ENCODE results near the gene PAX5. TPM values are rescaled to one million over a fixed set of nuclear protein-coding genes. Genes with fewer than 3 reads are reported as not detected.

Gene PAX5
- total and polyA plus RNA-seq, 4 experiments from 2014 or later: 0.32 TPM; not detected in 3

DNA sequence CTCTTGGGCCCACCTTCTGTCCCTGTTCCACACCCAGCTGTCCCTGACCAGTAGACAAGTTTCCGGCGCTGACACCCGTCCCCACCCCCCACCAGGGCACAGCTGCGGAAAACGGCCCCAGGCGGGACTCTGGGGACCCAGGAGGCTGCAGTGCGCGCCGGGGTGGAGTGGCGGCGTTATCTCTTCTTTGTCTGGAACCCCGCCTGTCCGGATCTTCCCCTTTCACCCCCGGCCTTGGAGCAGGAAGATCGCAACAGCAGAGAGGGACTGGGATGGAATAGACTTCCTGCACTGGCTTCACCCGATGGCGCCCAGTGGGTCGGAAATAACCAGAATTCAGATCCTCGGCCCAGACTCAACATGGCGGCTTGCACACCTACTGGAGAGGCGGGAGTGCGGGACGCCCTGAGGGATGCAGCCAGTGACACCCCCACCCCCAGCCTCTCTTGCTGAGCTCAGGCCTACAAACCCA is 4.7 kb downstream of the PAX5 start:
- Mint-ChIP-seq H3K27ac (peak overlapping the region in 1 of 7 donors; percentile 68), H3K36me3 (no peaks in the 10 kb centered on the region), H3K4me3 (peak overlapping the region in 6 of 8 donors; percentile 21 to 68 (median 50)), H3K9me3 (no peaks in the 10 kb centered on the region), H3K27me3 (peaks cover 59 to 71% of the 10 kb centered on the region in 2 donors), H3K4me1 (peaks cover 23 to 60% (median 40%) of the 10 kb centered on the region in 4 donors)
- intact Hi-C loops (cut with micrococcal nuclease): loop anchor here (2.0 kb wide), 1 partner anchor 49 kb away; no protein-coding TSS in a partner anchor
- Histone ChIP-seq H3K9me3 (ENCODE audit: control insufficient read depth in 1 of 2, low read length in 2 of 2) (no peaks in the 10 kb centered on the region), H3K4me3 (ENCODE audit: low read length in 2 of 2) (no peak overlapping the region), H3K27ac (ENCODE audit: low read depth, low read length) (no peak overlapping the region), H3K4me1 (ENCODE audit: insufficient read depth, low read length) (peaks cover 68% of the 10 kb centered on the region), H3K36me3 (ENCODE audit: insufficient read depth, low read length) (no peaks in the 10 kb centered on the region), H3K27me3 (ENCODE audit: insufficient read depth, low read length) (peaks cover 87% of the 10 kb centered on the region)
- no peak for DNase-seq
- ChIA-PET CTCF (ENCODE audit: partially characterized antibody) (no interaction called here), POLR2A (ENCODE audit: partially characterized antibody) (interaction anchor here (0.6 kb wide), 1 partner anchor 269 kb away, joined by 3 read pairs; no protein-coding TSS in a partner anchor)

DNA sequence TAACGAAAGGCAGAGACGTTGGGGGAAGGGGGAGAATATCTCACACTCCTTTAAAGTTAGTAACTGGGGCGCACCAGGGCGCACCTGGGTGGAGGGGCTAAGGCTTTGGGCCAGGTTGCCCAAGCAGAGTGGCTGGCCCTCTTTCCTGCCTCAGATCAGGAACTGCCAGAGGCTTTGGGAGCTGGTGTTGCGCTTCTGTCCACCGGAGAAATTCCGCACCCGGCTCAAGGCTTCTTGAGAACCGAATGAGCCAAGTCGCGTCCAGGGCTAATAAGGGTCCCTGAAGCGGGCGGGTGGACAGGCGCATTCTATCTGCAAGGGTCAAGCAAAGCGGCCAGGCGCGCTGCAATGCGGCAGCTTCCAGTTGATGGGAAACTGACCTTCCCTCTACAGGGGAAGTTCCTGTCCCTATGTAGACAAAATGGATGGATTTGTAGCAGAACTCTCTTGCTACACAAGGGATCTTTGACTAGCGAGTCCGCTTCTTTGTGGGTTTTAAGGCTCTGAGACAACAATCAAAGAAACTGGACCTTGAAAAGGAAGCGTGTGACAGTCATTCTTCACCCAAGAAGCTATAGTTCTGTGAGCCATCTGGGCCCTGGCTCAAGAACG is 5.5 kb downstream of the PAX5 start:
- no peak overlapping the region for H3K27ac ChIP-seq (ENCODE audit: low read depth, low read length)
- peaks cover 80% of the 10 kb centered on the region for H3K27me3 ChIP-seq (ENCODE audit: insufficient read depth, low read length)
- Mint-ChIP-seq H3K27me3 (peaks cover 59 to 73% of the 10 kb centered on the region in 2 donors), H3K4me3 (peak overlapping the region in 6 of 8 donors; percentile 24 to 49 (median 40)), H3K9me3 (no peaks in the 10 kb centered on the region), H3K36me3 (no peaks in the 10 kb centered on the region), H3K27ac (peak overlapping the region in 1 of 7 donors; percentile 68), H3K4me1 (peaks cover 19 to 60% (median 38%) of the 10 kb centered on the region in 4 donors)
- CTCF ChIA-PET (ENCODE audit: partially characterized antibody): no interaction called here
- peaks cover 60% of the 10 kb centered on the region for H3K4me1 ChIP-seq (ENCODE audit: insufficient read depth, low read length)
- intact Hi-C loops (cut with micrococcal nuclease): loop anchor here (2.0 kb wide), 1 partner anchor 50 kb away; no protein-coding TSS in a partner anchor
- no peaks in the 10 kb centered on the region for H3K9me3 ChIP-seq (ENCODE audit: control insufficient read depth in 1 of 2, low read length in 2 of 2)
- DNase-seq: peak in 1 of 5 donors; percentile 7
- H3K4me3 ChIP-seq (ENCODE audit: low read length in 2 of 2): no peak overlapping the region
- no peaks in the 10 kb centered on the region for H3K36me3 ChIP-seq (ENCODE audit: insufficient read depth, low read length)
- POLR2A ChIA-PET (ENCODE audit: partially characterized antibody): interaction anchor here (0.6 to 1.0 kb wide), 3 partner anchors 9 to 270 kb away, joined by 3 to 5 read pairs (median 3); no protein-coding TSS in a partner anchor

DNA sequence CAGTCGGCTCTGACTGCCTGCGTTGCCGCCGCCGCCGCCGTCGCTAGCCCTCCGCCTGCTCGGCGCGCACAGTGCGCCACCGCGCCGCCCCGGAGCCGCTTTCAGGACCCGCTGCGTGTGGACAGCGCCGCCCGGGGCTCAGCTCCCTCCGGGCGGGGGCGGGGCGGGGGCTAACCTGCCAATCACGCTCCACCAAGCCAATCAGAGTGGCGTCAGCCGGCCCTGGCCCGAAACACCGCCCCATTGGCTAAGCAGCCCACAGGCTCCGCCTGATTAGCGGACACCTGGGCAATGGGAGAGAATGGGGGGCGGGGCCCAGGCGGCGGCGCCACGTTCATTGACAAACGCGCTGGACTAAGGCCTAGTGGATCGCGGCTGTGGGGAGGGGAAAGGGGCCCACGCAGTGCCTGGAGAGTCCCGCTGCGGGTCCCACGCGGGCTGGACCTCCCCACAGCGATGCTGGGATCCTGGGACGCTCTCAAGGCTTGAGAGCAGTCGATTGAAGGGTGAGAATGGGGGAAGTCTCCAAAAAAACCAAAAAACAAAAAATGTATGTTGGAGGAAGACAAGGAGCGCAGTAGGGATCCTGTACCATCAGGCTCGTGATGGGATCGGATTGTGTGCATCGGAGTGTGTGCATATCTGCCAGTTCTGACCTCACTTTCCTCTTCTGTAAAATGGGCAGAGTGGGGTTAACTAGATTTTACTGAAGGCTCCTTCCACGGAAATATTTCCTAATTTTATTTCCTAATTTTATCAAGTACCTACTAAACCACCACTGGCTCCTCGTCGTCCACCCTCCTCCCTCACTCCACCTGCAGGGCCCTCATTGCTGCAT is 6.3 kb downstream of the PAX5 start:
- no peaks in the 10 kb centered on the region for H3K36me3 Mint-ChIP-seq
- peak; percentile 78 to 85 (median 81) for DNase-seq
- POLR2A ChIA-PET (ENCODE audit: partially characterized antibody): interaction anchor here (0.9 to 1.0 kb wide), 2 partner anchors 10 to 53 kb away, joined by 3 to 5 read pairs; no protein-coding TSS in a partner anchor
- Histone ChIP-seq H3K4me1 (ENCODE audit: insufficient read depth, low read length) (peaks cover 59% of the 10 kb centered on the region), H3K4me3 (ENCODE audit: low read length in 2 of 2) (peak overlapping the region in 1 of 2 donors; percentile 52), H3K9me3 (ENCODE audit: control insufficient read depth in 1 of 2, low read length in 2 of 2) (no peaks in the 10 kb centered on the region), H3K36me3 (ENCODE audit: insufficient read depth, low read length) (no peaks in the 10 kb centered on the region), H3K27me3 (ENCODE audit: insufficient read depth, low read length) (peaks cover 78% of the 10 kb centered on the region), H3K27ac (ENCODE audit: low read depth, low read length) (no peak overlapping the region)
- intact Hi-C loops (cut with micrococcal nuclease): loop anchor here (1.0 to 2.0 kb wide), 3 partner anchors 10 to 93 kb away; partner anchors contain the start of gene ZCCHC7
- H3K27me3 Mint-ChIP-seq: peaks cover 62 to 73% of the 10 kb centered on the region in 2 donors
- H3K4me1 Mint-ChIP-seq: peaks cover 16 to 55% (median 38%) of the 10 kb centered on the region in 4 donors
- peak overlapping the region in 7 of 8 donors; percentile 40 to 69 (median 51) for H3K4me3 Mint-ChIP-seq
- H3K9me3 Mint-ChIP-seq: no peaks in the 10 kb centered on the region
- CTCF ChIA-PET (ENCODE audit: partially characterized antibody): no interaction called here
- H3K27ac Mint-ChIP-seq: peak overlapping the region in 2 of 7 donors; percentile 63 to 85

DNA sequence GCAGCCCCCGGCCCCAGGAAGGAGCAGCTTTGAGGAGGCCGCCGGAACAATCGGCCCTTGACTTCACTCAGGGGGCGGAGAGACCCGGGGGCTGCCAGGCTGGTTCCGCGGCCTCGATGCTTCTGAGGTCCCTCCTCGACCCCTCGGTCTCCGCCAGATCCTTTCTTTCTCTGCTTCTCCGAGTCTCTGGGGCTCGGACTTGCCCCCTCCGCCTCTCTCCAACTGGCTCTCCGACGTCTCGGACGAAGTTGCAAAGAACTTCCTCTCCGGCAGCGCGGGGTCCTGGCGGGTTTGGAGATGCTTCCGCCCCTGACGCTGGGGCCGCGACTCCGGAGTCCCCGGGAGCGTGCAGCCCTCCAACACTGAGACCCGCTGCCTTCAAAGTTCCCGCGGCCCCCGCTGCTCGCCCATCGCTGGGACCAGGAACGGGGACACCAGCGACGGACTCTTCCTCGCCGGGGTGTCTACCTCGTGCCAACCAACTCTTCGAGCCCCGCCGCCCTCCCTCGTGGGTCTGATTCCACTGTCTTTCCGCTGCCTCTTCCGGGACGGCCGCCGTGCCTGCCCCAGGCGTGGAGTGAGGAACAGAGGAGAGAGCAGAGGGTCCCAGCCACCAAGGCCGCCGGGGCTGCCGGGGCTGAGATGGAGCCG is 7.0 kb downstream of the PAX5 start:
- Mint-ChIP-seq H3K27ac (no peak overlapping the region), H3K9me3 (no peaks in the 10 kb centered on the region), H3K36me3 (no peaks in the 10 kb centered on the region), H3K27me3 (peaks cover 58 to 73% of the 10 kb centered on the region in 2 donors), H3K4me3 (peak overlapping the region in 7 of 8 donors; percentile 24 to 69 (median 50)), H3K4me1 (peaks cover 16 to 55% (median 38%) of the 10 kb centered on the region in 4 donors)
- H3K9me3 ChIP-seq (ENCODE audit: control insufficient read depth in 1 of 2, low read length in 2 of 2): no peaks in the 10 kb centered on the region
- H3K27ac ChIP-seq (ENCODE audit: low read depth, low read length): no peak overlapping the region
- H3K36me3 ChIP-seq (ENCODE audit: insufficient read depth, low read length): no peaks in the 10 kb centered on the region
- intact Hi-C loops (cut with micrococcal nuclease): loop anchor here (1.0 to 2.0 kb wide), 2 partner anchors 10 to 94 kb away; partner anchors contain the start of gene ZCCHC7
- ChIA-PET CTCF (ENCODE audit: partially characterized antibody) (no interaction called here), POLR2A (ENCODE audit: partially characterized antibody) (interaction anchor here (0.9 kb wide), 1 partner anchor 53 kb away, joined by 3 read pairs; no protein-coding TSS in a partner anchor)
- peaks cover 59% of the 10 kb centered on the region for H3K4me1 ChIP-seq (ENCODE audit: insufficient read depth, low read length)
- DNase-seq: no peak
- H3K4me3 ChIP-seq (ENCODE audit: low read length in 2 of 2): peak overlapping the region in 1 of 2 donors; percentile 52
- H3K27me3 ChIP-seq (ENCODE audit: insufficient read depth, low read length): peaks cover 73% of the 10 kb centered on the region

DNA sequence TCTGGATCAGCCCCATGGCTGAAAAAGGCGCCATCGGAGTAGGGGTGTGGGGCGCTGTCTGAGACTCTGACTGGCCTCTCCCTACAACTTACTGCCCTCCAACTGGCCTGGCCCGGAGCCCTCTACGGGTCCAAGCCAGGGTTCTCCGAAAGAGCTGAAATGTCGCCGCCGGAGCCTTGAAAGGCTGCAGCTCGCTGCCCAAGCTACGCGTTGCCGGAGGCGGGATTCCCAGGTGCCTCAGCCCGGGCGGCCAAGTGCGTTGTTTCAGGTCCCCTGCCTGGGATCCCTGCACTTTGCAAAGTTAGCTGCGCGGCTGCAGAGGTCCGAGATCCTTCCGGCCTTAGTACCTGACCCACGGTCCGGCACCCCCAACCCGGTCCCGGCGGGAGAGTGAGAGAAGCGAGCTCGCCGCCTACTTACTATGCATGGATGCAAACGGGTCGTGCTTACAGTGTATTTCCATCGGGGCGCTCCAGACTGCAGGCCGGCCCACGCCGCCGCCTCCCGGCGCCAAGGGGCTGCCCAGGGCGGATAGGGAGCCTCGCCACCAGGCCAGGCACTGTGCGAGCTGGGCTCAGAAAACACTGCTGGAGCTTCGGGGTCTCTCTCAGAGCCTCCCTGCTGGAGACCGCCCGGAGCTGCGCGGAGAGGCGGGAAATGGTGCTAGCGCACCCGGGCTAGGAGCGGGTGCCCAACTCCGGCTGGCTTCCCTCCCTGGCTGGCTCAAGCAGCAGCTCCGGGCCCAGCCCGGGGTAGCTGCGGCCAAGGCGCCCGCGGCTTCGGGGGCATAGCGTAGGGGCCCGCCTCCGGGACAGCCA is 7.7 kb downstream of the PAX5 start:
- intact Hi-C loops (cut with micrococcal nuclease): loop anchor here (2.0 kb wide), 1 partner anchor 94 kb away; the partner anchor contains the start of gene ZCCHC7
- no peaks in the 10 kb centered on the region for H3K9me3 ChIP-seq (ENCODE audit: control insufficient read depth in 1 of 2, low read length in 2 of 2)
- Mint-ChIP-seq H3K4me3 (peak overlapping the region in 7 of 8 donors; percentile 64 to 87 (median 77)), H3K27ac (peak overlapping the region in 2 of 7 donors; percentile 24 to 71), H3K9me3 (no peaks in the 10 kb centered on the region), H3K36me3 (no peaks in the 10 kb centered on the region), H3K4me1 (peaks cover 14 to 54% (median 37%) of the 10 kb centered on the region in 4 donors), H3K27me3 (peaks cover 60 to 74% of the 10 kb centered on the region in 2 donors)
- peaks cover 59% of the 10 kb centered on the region for H3K4me1 ChIP-seq (ENCODE audit: insufficient read depth, low read length)
- ChIA-PET CTCF (ENCODE audit: partially characterized antibody) (no interaction called here), POLR2A (ENCODE audit: partially characterized antibody) (interaction anchor here (1.6 kb wide), 1 partner anchor 10 kb away, joined by 4 read pairs; no protein-coding TSS in a partner anchor)
- no peak overlapping the region for H3K27ac ChIP-seq (ENCODE audit: low read depth, low read length)
- no peaks in the 10 kb centered on the region for H3K36me3 ChIP-seq (ENCODE audit: insufficient read depth, low read length)
- DNase-seq: peak in 1 of 5 donors; percentile 18
- H3K4me3 ChIP-seq (ENCODE audit: low read length in 2 of 2): peak overlapping the region in 1 of 2 donors; percentile 19
- peaks cover 69% of the 10 kb centered on the region for H3K27me3 ChIP-seq (ENCODE audit: insufficient read depth, low read length)

DNA sequence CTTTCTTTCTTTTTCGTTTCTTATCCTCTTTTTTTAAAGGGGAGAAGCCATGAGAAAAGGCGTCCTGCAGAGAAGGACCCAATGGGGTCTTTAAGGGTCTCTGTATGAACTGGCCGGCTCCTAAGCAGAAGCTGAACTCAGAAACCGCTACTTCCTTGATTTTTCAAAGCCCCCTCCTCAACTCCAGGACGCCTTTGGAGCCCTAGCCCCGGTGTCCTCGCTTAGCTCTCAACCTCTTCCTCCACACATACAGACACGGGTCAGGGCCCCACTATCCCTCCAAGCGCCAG is 8.3 kb downstream of the PAX5 start:
- POLR2A ChIA-PET (ENCODE audit: partially characterized antibody): interaction anchor here (1.6 kb wide), 1 partner anchor 11 kb away, joined by 4 read pairs; no protein-coding TSS in a partner anchor
- Mint-ChIP-seq H3K27ac (peak overlapping the region in 2 of 7 donors; percentile 24 to 71), H3K4me1 (peaks cover 14 to 53% (median 34%) of the 10 kb centered on the region in 4 donors), H3K4me3 (peak overlapping the region; percentile 63 to 87 (median 76)), H3K9me3 (no peaks in the 10 kb centered on the region), H3K27me3 (peaks cover 60 to 75% of the 10 kb centered on the region in 2 donors), H3K36me3 (no peaks in the 10 kb centered on the region)
- H3K36me3 ChIP-seq (ENCODE audit: insufficient read depth, low read length): no peaks in the 10 kb centered on the region
- DNase-seq: peak in 1 of 5 donors; percentile 6
- peaks cover 64% of the 10 kb centered on the region for H3K27me3 ChIP-seq (ENCODE audit: insufficient read depth, low read length)
- CTCF ChIA-PET (ENCODE audit: partially characterized antibody): no interaction called here
- peak overlapping the region in 1 of 2 donors; percentile 19 for H3K4me3 ChIP-seq (ENCODE audit: low read length in 2 of 2)
- intact Hi-C loops (cut with micrococcal nuclease): loop anchor here (2.0 kb wide), 1 partner anchor 95 kb away; the partner anchor contains the start of gene ZCCHC7
- peaks cover 59% of the 10 kb centered on the region for H3K4me1 ChIP-seq (ENCODE audit: insufficient read depth, low read length)
- no peaks in the 10 kb centered on the region for H3K9me3 ChIP-seq (ENCODE audit: control insufficient read depth in 1 of 2, low read length in 2 of 2)
- H3K27ac ChIP-seq (ENCODE audit: low read depth, low read length): no peak overlapping the region
